ENCODE results near the gene IL17RD. TPM values are rescaled to one million over a fixed set of nuclear protein-coding genes. Genes with fewer than 3 reads are reported as not detected.

The IL17RD gene
- total and polyA plus RNA-seq, 2 donors from 2014 or later, result 4.4 to 18.9 TPM

- H3K27ac ChIP-seq (ENCODE audit: low read depth in 2 of 2, low read length in 2 of 2), result no peak overlapping the region
- H3K4me1 ChIP-seq (ENCODE audit: control insufficient read depth in 2 of 3, insufficient read depth in 2 of 3, low read depth in 1 of 3, low read length in 3 of 3), result peaks cover 0 to 2% (median 0%) of the 10 kb centered on the region in 3 donors
- no peaks in the 10 kb centered on the region for H3K36me3 ChIP-seq (ENCODE audit: control insufficient read depth in 2 of 3, insufficient read depth in 3 of 3, low read length in 3 of 3)
- intact Hi-C loops (cut with DNase I), result no loop called here
- no peak for DNase-seq
- no peak overlapping the region for H3K4me3 ChIP-seq (ENCODE audit: low read length in 3 of 3)
- H3K9ac ChIP-seq (ENCODE audit: low read length in 3 of 3), result no peak overlapping the region
- TF ChIP-seq, protein P1, sequence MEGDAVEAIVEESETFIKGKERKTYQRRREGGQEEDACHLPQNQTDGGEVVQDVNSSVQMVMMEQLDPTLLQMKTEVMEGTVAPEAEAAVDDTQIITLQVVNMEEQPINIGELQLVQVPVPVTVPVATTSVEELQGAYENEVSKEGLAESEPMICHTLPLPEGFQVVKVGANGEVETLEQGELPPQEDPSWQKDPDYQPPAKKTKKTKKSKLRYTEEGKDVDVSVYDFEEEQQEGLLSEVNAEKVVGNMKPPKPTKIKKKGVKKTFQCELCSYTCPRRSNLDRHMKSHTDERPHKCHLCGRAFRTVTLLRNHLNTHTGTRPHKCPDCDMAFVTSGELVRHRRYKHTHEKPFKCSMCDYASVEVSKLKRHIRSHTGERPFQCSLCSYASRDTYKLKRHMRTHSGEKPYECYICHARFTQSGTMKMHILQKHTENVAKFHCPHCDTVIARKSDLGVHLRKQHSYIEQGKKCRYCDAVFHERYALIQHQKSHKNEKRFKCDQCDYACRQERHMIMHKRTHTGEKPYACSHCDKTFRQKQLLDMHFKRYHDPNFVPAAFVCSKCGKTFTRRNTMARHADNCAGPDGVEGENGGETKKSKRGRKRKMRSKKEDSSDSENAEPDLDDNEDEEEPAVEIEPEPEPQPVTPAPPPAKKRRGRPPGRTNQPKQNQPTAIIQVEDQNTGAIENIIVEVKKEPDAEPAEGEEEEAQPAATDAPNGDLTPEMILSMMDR (IDR thresholded peaks at IDR 0.05; ENCODE audit: borderline replicate concordance, extremely low read depth, insufficient read depth), result no peak
- FAIRE-seq, result no peak
- no peaks in the 10 kb centered on the region for H3K27me3 ChIP-seq (ENCODE audit: control insufficient read depth, insufficient read depth, low read length)
- H3K9me3 ChIP-seq (ENCODE audit: control insufficient read depth in 2 of 3, insufficient read depth in 1 of 3, low read length in 3 of 3), result no peaks in the 10 kb centered on the region
Observed at GRCh38 chr3:57061556-57061955, 103.6 kb downstream of the IL17RD start.

DNA sequence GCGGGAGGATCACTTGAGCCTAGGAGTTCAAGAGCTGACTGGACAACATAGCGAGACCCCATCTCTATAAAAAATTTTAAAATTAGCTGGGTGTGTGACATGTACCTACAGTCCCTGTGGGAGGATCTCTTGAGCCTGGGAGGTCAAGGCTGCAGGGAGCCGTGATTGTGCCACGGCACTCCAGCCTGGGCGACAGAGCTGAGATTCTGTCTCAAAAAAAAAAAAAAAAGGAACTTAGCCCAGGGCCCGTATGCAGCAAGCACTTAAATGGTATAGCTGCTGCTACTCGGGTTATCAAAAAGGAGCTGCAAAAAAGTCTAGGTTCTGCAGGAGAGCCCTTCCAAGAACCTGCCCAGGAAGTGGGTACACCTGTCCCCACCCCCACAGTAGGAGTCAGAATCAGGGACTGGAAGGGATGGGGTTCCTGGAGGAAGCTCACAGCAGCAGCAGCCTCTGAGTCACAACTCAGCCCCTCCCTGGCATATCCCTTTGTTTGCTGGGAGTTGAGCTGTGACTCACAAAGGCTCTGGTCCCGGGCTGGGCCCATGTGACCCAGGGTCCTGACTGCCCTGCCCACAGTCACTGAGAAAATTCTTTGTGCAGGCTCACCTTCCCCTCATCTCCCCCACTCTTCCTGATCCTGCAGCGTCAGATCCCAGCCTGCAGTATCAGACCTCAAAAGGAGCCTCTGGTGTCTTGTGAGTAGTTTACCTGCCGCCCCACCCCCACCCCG lies 104.9 kb downstream of the IL17RD start, which contains the start of gene SPATA12:
Gene SPATA12 (plus strand): TSS at position 576 of the 733 bp plus-strand sequence. CDS start 13,031 bp downstream, outside the sequence.
- Histone ChIP-seq H3K27ac (ENCODE audit: low read depth in 2 of 2, low read length in 2 of 2) (no peak within 1 kb of the TSS), H3K4me3 (ENCODE audit: low read length in 3 of 3) (no peak within 1 kb of the TSS), H3K4me1 (ENCODE audit: control insufficient read depth in 2 of 3, insufficient read depth in 2 of 3, low read depth in 1 of 3, low read length in 3 of 3) (peaks cover 0 to 2% (median 0%) of the 10 kb centered on the region in 3 donors), H3K9ac (ENCODE audit: low read length in 3 of 3) (no peak within 1 kb of the TSS), H3K9me3 (ENCODE audit: control insufficient read depth in 2 of 3, insufficient read depth in 1 of 3, low read length in 3 of 3) (no peaks in the 10 kb centered on the region), H3K36me3 (ENCODE audit: control insufficient read depth in 2 of 3, insufficient read depth in 3 of 3, low read length in 3 of 3) (no peaks in the 10 kb centered on the region), H3K27me3 (ENCODE audit: control insufficient read depth, insufficient read depth, low read length) (no peaks in the 10 kb centered on the region)
- intact Hi-C loops (cut with DNase I), result no loop called here
- FAIRE-seq (no peak), DNase-seq (peak; percentile 38 to 92 (median 49))
- TF ChIP-seq, protein P1 (IDR thresholded peaks at IDR 0.05; ENCODE audit: borderline replicate concordance, extremely low read depth, insufficient read depth), result no peak

DNA sequence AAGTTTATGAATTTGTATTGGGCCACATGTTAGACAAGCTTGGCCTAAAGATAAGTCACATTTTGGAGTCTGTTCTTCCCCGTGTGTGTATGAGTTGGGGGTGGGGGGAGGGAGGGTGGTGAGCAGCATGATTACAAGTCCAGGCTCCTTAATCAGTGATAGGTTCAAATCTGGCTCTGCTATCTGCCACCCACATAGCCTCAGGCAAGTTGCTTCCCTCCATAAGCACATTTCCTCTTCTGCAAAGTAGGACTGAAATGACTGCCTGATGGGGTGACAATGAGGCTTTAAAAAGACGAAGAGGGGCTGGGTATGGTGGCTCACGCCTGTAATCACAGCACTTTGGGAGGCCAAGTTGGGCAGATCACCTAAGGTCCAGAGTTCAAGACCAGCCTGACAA lies 105.7 kb downstream of the IL17RD start:
- H3K4me1 ChIP-seq (ENCODE audit: control insufficient read depth in 2 of 3, insufficient read depth in 2 of 3, low read depth in 1 of 3, low read length in 3 of 3), result peaks cover 0 to 2% (median 0%) of the 10 kb centered on the region in 3 donors
- no peak for DNase-seq
- H3K9me3 ChIP-seq (ENCODE audit: control insufficient read depth in 2 of 3, insufficient read depth in 1 of 3, low read length in 3 of 3), result no peaks in the 10 kb centered on the region
- no peaks in the 10 kb centered on the region for H3K36me3 ChIP-seq (ENCODE audit: control insufficient read depth in 2 of 3, insufficient read depth in 3 of 3, low read length in 3 of 3)
- FAIRE-seq, result no peak
- intact Hi-C loops (cut with DNase I), result no loop called here
- no peaks in the 10 kb centered on the region for H3K27me3 ChIP-seq (ENCODE audit: control insufficient read depth, insufficient read depth, low read length)
- H3K9ac ChIP-seq (ENCODE audit: low read length in 3 of 3), result no peak overlapping the region
- H3K27ac ChIP-seq (ENCODE audit: low read depth in 2 of 2, low read length in 2 of 2), result no peak overlapping the region
- no peak overlapping the region for H3K4me3 ChIP-seq (ENCODE audit: low read length in 3 of 3)
- TF ChIP-seq, protein P1 (IDR thresholded peaks at IDR 0.05; ENCODE audit: borderline replicate concordance, extremely low read depth, insufficient read depth), result no peak

Data from kidney (tissue), 14 donors.